ENCODE data around the gene MIP. TPM values are rescaled to one million over a fixed set of nuclear protein-coding genes. Genes with fewer than 3 reads are reported as not detected.

MIP gene
- total and polyA plus RNA-seq, 2 donors (not counting 3 experiments of a cell fraction or from before 2014, with no cell fraction given) = 0.18 TPM; not detected in 1

- Histone ChIP-seq H3K27me3 (ENCODE audit: control insufficient read depth in 2 of 2, insufficient read depth in 2 of 2, low read length in 2 of 2) (peaks cover 0 to 3% of the 10 kb centered on the region in 2 experiments), H3K4me3 (replicated peaks in 1 of 3; ENCODE audit: insufficient read depth in 1 of 3, low read depth in 1 of 3, low read length in 3 of 3) (peak overlapping the region; percentile 53 to 88 (median 77)), H3K27ac (ENCODE audit: insufficient read depth, low read depth, low read length) (peak overlapping the region; percentile 61), H3K9me3 (replicated peaks; ENCODE audit: control insufficient read depth, insufficient read depth, low read length) (no peaks in the 10 kb centered on the region), H3K4me2 (ENCODE audit: insufficient read depth, low read length) (peak overlapping the region; percentile 83), H3K4me1 (ENCODE audit: control insufficient read depth, extremely low read depth, insufficient read depth, low read length) (peaks cover 15% of the 10 kb centered on the region), H3K79me2 (ENCODE audit: control insufficient read depth, insufficient read depth, low read length) (no peaks in the 10 kb centered on the region), H2AFZ (ENCODE audit: low read depth, low read length) (peak overlapping the region; percentile 78), H3K9ac (replicated peaks; ENCODE audit: extremely low read depth, insufficient read depth, low read length) (peak overlapping the region; percentile 91), H3K36me3 (ENCODE audit: control insufficient read depth in 2 of 2, extremely low read depth in 1 of 2, insufficient read depth in 2 of 2, low read length in 2 of 2) (no peaks in the 10 kb centered on the region), H4K20me1 (replicated peaks; ENCODE audit: control insufficient read depth, extremely low read depth, insufficient read depth, low read length) (no peaks in the 10 kb centered on the region), H3K9me1 (replicated peaks; ENCODE audit: control insufficient read depth, extremely low read depth, insufficient read depth, low read length) (no peaks in the 10 kb centered on the region)
- intact Hi-C loops (cut with micrococcal nuclease) (loop anchor here (1.0 to 5.0 kb wide), 3 partner anchors 19 to 133 kb away; partner anchors contain the start of genes APOF, SPRYD4 and STAT2), dilution Hi-C loops (cut with MboI; ENCODE audit: extremely low pct_ligation_motif_present, low sequenced_read_pairs) (no loop called here)
- no peak for TF ChIP-seq FOS (IDR thresholded peaks at IDR 0.05; ENCODE audit: borderline replicate concordance, insufficient read depth, low read length)
- no peak for TF ChIP-seq JUN (IDR thresholded peaks at IDR 0.05; ENCODE audit: borderline replicate concordance, insufficient read depth, insufficient read length, low read depth)
- TF ChIP-seq POLR2AphosphoS5 (IDR thresholded peaks at IDR 0.05; ENCODE audit: insufficient read depth, low read depth, low read length) = no peak
- TF ChIP-seq EZH2 (IDR thresholded peaks at IDR 0.05; ENCODE audit: borderline replicate concordance, low read depth, low read length, severe bottlenecking) = no peak
- TF ChIP-seq, protein P1, sequence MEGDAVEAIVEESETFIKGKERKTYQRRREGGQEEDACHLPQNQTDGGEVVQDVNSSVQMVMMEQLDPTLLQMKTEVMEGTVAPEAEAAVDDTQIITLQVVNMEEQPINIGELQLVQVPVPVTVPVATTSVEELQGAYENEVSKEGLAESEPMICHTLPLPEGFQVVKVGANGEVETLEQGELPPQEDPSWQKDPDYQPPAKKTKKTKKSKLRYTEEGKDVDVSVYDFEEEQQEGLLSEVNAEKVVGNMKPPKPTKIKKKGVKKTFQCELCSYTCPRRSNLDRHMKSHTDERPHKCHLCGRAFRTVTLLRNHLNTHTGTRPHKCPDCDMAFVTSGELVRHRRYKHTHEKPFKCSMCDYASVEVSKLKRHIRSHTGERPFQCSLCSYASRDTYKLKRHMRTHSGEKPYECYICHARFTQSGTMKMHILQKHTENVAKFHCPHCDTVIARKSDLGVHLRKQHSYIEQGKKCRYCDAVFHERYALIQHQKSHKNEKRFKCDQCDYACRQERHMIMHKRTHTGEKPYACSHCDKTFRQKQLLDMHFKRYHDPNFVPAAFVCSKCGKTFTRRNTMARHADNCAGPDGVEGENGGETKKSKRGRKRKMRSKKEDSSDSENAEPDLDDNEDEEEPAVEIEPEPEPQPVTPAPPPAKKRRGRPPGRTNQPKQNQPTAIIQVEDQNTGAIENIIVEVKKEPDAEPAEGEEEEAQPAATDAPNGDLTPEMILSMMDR (IDR thresholded peaks at IDR 0.05; ENCODE audit: extremely low read depth in 1 of 2, insufficient read depth in 1 of 2, low read depth in 1 of 2, low read length in 2 of 2) = no peak
- no peak for TF ChIP-seq GATA2 (IDR thresholded peaks at IDR 0.05; ENCODE audit: insufficient read depth, insufficient read length, low read depth, low read length)
- no peak for TF ChIP-seq MAX (IDR thresholded peaks at IDR 0.05; ENCODE audit: insufficient read depth, insufficient read length)
- TF ChIP-seq POLR2A (IDR thresholded peaks at IDR 0.05; ENCODE audit: low read depth, low read length) = no peak
- no peak for TF ChIP-seq MYC (IDR thresholded peaks at IDR 0.05; ENCODE audit: low read depth, low read length)
- POLR2A ChIA-PET = interaction anchor here (1.1 kb wide), 1 partner anchor 17 kb away, joined by 3 read pairs; no protein-coding TSS in a partner anchor
- FAIRE-seq (no peak), DNase-seq (ENCODE audit: low read depth, low spot score) (no peak)
- TSS peak; percentile 92 for BruUV-seq (replicated peaks)
- CTCF ChIA-PET = interaction anchor here (1.0 to 2.5 kb wide), 7 partner anchors 9 to 260 kb away, joined by 3 to 19 read pairs (median 5); partner anchors contain the start of genes CNPY2, SMARCC2 and STAT2
Measured at GRCh38 chr12:56449622-56449984, 4.9 kb downstream of the MIP start.
